ENCODE results near the gene MACF1. TPM values are rescaled to one million over a fixed set of nuclear protein-coding genes. Genes with fewer than 3 reads are reported as not detected.

The MACF1 gene
- total RNA-seq, 6 donors from 2014 or later: 359 to 1,160 (median 531) TPM

DNA sequence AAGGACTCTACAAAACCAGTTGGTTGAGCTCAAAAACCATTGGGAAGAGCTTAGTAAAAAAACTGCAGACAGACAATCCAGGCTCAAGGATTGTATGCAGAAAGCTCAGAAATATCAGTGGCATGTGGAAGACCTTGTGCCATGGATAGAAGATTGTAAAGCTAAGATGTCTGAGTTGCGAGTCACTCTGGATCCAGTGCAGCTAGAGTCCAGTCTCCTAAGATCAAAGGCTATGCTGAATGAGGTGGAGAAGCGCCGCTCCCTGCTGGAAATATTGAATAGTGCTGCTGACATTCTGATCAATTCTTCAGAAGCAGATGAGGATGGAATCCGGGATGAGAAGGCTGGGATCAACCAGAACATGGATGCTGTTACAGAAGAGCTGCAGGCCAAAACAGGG, 183.0 kb downstream of the MACF1 start:
- peak overlapping the region in 1 of 4 donors; percentile 67 for H3K27ac ChIP-seq
- no peak for ATAC-seq (ENCODE audit: low FRiP score in 2 of 2)
- peaks cover 12 to 28% (median 25%) of the 10 kb centered on the region in 4 donors for H3K4me1 ChIP-seq

DNA sequence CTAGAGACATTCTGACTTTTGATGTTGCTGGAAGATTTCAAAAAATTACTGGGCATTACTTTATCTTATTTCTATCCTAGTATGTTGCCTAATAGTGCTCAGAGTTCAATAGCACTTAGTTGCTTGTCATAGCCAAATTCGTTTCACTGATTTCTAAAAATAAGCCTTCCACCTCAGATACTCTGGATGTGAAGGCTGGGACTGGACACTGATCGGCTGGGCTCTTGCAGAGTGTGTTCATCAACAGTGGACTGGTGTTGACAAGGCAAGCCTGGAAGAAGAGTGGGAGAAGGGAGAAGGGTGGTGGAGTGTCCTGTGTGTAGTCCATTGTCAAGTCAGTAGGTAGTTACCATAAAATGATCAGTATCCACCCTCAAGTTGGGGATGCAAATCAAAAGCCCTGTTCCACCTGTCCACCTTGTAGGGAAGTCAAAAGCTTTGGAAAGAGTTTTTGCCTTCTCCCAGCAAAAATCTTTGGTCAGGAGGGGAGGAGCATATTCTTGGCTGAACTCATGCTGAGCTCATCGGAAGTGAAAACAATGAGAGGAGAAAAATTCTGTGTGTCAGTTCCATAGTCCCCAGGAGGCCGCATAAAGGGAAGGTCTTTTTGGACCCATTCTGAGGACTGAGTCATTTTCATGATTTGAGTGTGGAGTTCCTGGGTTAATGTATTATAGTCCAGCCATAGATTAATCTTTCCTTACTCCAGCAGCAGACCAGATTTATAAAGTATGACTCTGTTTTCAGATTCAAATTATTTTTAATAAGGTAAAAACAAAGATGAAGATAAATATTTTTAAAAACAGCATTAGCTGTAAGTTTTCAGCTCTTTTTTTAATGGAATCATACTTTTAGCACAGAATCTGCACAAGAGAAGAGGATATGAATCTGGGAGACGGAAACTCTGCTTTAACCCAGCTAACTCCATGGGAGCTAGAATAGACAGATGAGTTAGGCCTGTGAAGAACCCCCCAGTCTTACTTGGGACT, 187.5 kb downstream of the MACF1 start:
- DNase-seq (no peak), ATAC-seq (ENCODE audit: low FRiP score in 2 of 2) (peak; percentile 24 to 90)
- no peak for TF ChIP-seq EP300 (IDR thresholded peaks at IDR 0.05)
- TF ChIP-seq POLR2AphosphoS5 (IDR thresholded peaks at IDR 0.05): peak in 1 of 2 donors; percentile 21
- H3K4me3 ChIP-seq: no peak overlapping the region
- WGBS, 2 donors: 40 to 49% methylated on average over 5 of the region's 5 CpGs
- H3K9me3 ChIP-seq: no peaks in the 10 kb centered on the region
- H3K27ac ChIP-seq: peak overlapping the region; percentile 52 to 76 (median 67)
- no peaks in the 10 kb centered on the region for H3K27me3 ChIP-seq
- H3K4me1 ChIP-seq: peaks cover 48 to 63% (median 63%) of the 10 kb centered on the region in 4 donors
- H3K36me3 ChIP-seq: peaks cover 14 to 40% (median 30%) of the 10 kb centered on the region in 4 donors

More for the DNA sequence above, 183.0 kb downstream of the MACF1 start:
- no peak for DNase-seq
- 86 to 92% methylated on average over 4 of the region's 4 CpGs for WGBS, 2 donors
- Histone ChIP-seq H3K27me3 (no peaks in the 10 kb centered on the region), H3K4me3 (no peak overlapping the region), H3K36me3 (peaks cover 27 to 83% (median 60%) of the 10 kb centered on the region in 4 donors), H3K9me3 (no peaks in the 10 kb centered on the region)
- TF ChIP-seq, protein P1, sequence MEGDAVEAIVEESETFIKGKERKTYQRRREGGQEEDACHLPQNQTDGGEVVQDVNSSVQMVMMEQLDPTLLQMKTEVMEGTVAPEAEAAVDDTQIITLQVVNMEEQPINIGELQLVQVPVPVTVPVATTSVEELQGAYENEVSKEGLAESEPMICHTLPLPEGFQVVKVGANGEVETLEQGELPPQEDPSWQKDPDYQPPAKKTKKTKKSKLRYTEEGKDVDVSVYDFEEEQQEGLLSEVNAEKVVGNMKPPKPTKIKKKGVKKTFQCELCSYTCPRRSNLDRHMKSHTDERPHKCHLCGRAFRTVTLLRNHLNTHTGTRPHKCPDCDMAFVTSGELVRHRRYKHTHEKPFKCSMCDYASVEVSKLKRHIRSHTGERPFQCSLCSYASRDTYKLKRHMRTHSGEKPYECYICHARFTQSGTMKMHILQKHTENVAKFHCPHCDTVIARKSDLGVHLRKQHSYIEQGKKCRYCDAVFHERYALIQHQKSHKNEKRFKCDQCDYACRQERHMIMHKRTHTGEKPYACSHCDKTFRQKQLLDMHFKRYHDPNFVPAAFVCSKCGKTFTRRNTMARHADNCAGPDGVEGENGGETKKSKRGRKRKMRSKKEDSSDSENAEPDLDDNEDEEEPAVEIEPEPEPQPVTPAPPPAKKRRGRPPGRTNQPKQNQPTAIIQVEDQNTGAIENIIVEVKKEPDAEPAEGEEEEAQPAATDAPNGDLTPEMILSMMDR (IDR thresholded peaks at IDR 0.05): peak in 1 of 6 experiments; percentile 11
- TF ChIP-seq POLR2AphosphoS5 (IDR thresholded peaks at IDR 0.05): no peak

DNA sequence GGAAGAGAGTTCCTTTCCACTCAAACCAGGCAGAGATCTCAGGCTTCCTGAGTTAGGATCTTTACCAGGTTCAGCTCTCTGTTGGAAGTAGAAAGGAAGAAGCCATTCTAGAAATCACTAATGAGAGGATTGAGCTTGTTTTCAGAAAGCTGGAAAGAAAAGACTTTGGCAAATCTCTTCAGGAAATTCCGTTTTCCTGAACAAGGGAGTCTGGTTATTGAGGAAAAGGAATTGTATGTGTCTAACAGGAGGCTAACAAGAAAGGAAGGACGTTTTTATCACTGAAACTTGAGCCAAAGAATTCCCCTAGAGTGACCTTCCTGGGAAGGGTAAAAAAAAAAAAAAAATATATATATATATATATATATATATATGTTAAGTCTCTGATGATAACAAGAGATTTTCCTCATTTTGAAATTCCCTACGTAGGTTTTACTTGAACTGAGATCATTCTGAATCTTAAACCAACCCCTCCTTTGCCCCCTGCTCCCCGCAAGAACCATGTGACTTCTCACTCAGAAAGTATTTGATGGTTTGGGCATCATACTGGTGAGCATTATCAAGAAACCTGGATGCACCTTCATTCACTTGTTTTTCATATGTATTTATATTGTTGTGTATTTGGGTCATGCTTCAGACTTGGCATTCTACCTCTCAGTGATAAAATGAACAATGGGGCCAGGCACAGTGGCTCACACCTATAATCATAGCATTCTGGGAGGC, 188.5 kb downstream of the MACF1 start:
- H3K4me3 ChIP-seq: no peak overlapping the region
- TF ChIP-seq POLR2AphosphoS5 (IDR thresholded peaks at IDR 0.05) (no peak), EP300 (IDR thresholded peaks at IDR 0.05) (no peak), POLR2A (IDR thresholded peaks at IDR 0.05) (no peak)
- TF ChIP-seq, protein P1 (IDR thresholded peaks at IDR 0.05): no peak
- H3K27ac ChIP-seq: peak overlapping the region; percentile 52 to 76 (median 67)
- ATAC-seq (ENCODE audit: low FRiP score in 2 of 2) (no peak), DNase-seq (no peak)
- H3K9me3 ChIP-seq: no peaks in the 10 kb centered on the region
- H3K36me3 ChIP-seq: peaks cover 6 to 30% (median 20%) of the 10 kb centered on the region in 4 donors
- H3K4me1 ChIP-seq: peaks cover 57 to 73% (median 70%) of the 10 kb centered on the region in 4 donors
- 45 to 53% methylated on average over 4 of the region's 4 CpGs for WGBS, 2 donors
- H3K27me3 ChIP-seq: no peaks in the 10 kb centered on the region

DNA sequence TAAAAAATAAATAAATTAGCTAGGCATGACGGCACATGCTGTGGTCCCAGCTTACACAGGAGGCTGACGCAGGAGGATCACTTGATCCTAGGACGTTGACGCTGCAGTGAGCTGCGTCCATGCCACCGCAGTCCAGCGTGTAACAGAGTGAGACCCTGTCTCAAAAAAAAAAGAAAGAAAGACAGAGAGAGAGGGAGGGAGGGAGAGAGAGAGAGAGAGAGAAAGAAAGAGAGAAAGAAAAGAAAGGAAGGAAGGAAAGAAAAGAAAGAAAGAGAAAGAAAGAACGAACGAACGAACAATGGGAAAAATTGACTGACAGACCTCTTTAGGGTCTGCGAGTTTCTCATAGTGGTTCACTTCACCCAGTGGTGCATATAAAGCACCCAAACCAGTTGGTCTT, 189.2 kb downstream of the MACF1 start:
- Histone ChIP-seq H3K9me3 (no peaks in the 10 kb centered on the region), H3K4me3 (no peak overlapping the region), H3K4me1 (peaks cover 63 to 78% (median 75%) of the 10 kb centered on the region in 4 donors), H3K27ac (peak overlapping the region in 3 of 4 donors; percentile 61 to 76 (median 73)), H3K27me3 (no peaks in the 10 kb centered on the region), H3K36me3 (peaks cover 0 to 24% (median 14%) of the 10 kb centered on the region in 4 donors)
- 78 to 83% methylated on average over 11 of the region's 11 CpGs for WGBS, 2 donors
- ATAC-seq (ENCODE audit: low FRiP score in 2 of 2) (no peak), DNase-seq (no peak)
- TF ChIP-seq, protein P1 (IDR thresholded peaks at IDR 0.05): no peak
- TF ChIP-seq POLR2AphosphoS5 (IDR thresholded peaks at IDR 0.05) (no peak), EP300 (IDR thresholded peaks at IDR 0.05) (no peak)

DNA sequence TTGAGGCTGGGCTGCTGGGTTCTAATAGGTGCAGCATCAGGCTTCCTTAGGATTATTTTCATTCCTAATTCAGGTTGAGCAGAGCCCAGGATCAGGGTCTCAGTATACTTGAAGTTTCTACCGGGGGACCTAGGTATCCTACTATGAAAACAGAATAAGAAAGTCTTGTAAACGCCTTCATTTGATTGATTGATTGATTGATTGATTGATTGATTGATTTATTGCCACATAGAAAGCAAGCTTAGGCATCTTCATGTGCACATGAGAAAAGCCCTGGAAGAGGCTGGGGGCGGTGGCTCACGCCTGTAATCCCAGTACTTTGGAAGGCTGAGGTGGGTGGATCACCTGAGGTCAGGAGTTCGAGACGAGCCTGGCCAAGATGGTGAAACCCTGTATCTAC, 189.6 kb downstream of the MACF1 start:
- DNase-seq (no peak), ATAC-seq (ENCODE audit: low FRiP score in 2 of 2) (no peak)
- WGBS, 2 donors: 76 to 81% methylated on average over 6 of the region's 6 CpGs
- Histone ChIP-seq H3K36me3 (peaks cover 0 to 20% (median 12%) of the 10 kb centered on the region in 4 donors), H3K9me3 (no peaks in the 10 kb centered on the region), H3K27me3 (no peaks in the 10 kb centered on the region), H3K4me1 (peaks cover 68 to 82% (median 79%) of the 10 kb centered on the region in 4 donors), H3K27ac (peak overlapping the region; percentile 18 to 76 (median 67)), H3K4me3 (no peak overlapping the region)
- TF ChIP-seq POLR2AphosphoS5 (IDR thresholded peaks at IDR 0.05) (no peak), EP300 (IDR thresholded peaks at IDR 0.05) (no peak), POLR2A (IDR thresholded peaks at IDR 0.05) (no peak)
- TF ChIP-seq, protein P1 (IDR thresholded peaks at IDR 0.05): no peak
